DMS153 (cell line): ENCODE measurements around the gene GLE1.
"Not testable (repeated sequence)": the region's sequence is repeated elsewhere in the genome, so short reads cannot be mapped to it uniquely, and the experiment has no call there.

Experiments used
- DNase-seq: peaks from one replicate; lab custom pipeline; 2025; lab: John Stamatoyannopoulos, UW

GLE1 gene

GRCh38 chr9:128552744-128553440 lies 48.4 kb downstream of the GLE1 start:
- no peak for DNase-seq

GRCh38 chr9:128553728-128554127 lies 49.2 kb downstream of the GLE1 start:
- DNase-seq, result no peak

- no peak for DNase-seq
Observed at GRCh38 chr9:128554155-128554862, 49.8 kb downstream of the GLE1 start.

GRCh38 chr9:128555180-128555721 lies 50.7 kb downstream of the GLE1 start:
- DNase-seq, result no peak

GRCh38 chr9:128556276-128556675 lies 51.8 kb downstream of the GLE1 start:
- no peak for DNase-seq

GRCh38 chr9:128556926-128557634 lies 52.6 kb downstream of the GLE1 start:
- DNase-seq, result no peak

GRCh38 chr9:128558431-128559310 lies 54.2 kb downstream of the GLE1 start:
- DNase-seq, result peak; percentile 87

- no peak for DNase-seq
Observed at GRCh38 chr9:128565578-128565977, 61.1 kb downstream of the GLE1 start.

GRCh38 chr9:128568470-128569078 lies 64.1 kb downstream of the GLE1 start:
- no peak for DNase-seq

- peak; percentile 53 for DNase-seq
Observed at GRCh38 chr9:128575469-128575868, 71.0 kb downstream of the GLE1 start.

- DNase-seq, result no peak
Observed at GRCh38 chr9:128575916-128576315, 71.4 kb downstream of the GLE1 start.

GRCh38 chr9:128577206-128577605 lies 72.7 kb downstream of the GLE1 start:
- DNase-seq, result no peak

- DNase-seq, result no peak
Observed at GRCh38 chr9:128579194-128579593, 74.7 kb downstream of the GLE1 start.

- DNase-seq, result no peak
Observed at GRCh38 chr9:128580731-128581130, 76.2 kb downstream of the GLE1 start.

- DNase-seq, result not testable (repeated sequence)
Observed at GRCh38 chr9:128585155-128585554, 80.6 kb downstream of the GLE1 start.

- not testable (repeated sequence) for DNase-seq
Observed at GRCh38 chr9:128586934-128587333, 82.4 kb downstream of the GLE1 start.

GRCh38 chr9:128587453-128587852 lies 82.9 kb downstream of the GLE1 start:
- DNase-seq, result no peak

- no peak for DNase-seq
Observed at GRCh38 chr9:128588581-128589233, 84.2 kb downstream of the GLE1 start.
